GM21423 (cell line): ENCODE results near the gene CDC7.

ENCODE experiments used
- ATAC-seq: cut with Tn5 transposase; IDR thresholded peaks from one replicate; pipeline ENCODE4 v1.9.1; 2021; ENCODE audit warnings: mild to moderate bottlenecking, moderate library complexity; ENCODE audit not compliant: unreplicated experiment

Gene CDC7

GRCh38 chr1:91546876-91547275, 46.2 kb downstream of the CDC7 start:
- ATAC-seq = no peak

- ATAC-seq = no peak
These were observed 47.9 kb downstream of the CDC7 start for GRCh38 chr1:91548376-91549040.

GRCh38 chr1:91549041-91549735, 48.5 kb downstream of the CDC7 start:
- no peak for ATAC-seq

- ATAC-seq = no peak
These were observed 50.3 kb downstream of the CDC7 start for GRCh38 chr1:91550961-91551360.

- no peak for ATAC-seq
These were observed 51.4 kb downstream of the CDC7 start for GRCh38 chr1:91552091-91552490.

- ATAC-seq = no peak
These were observed 51.9 kb downstream of the CDC7 start for GRCh38 chr1:91552596-91552995.

GRCh38 chr1:91553177-91553591, 52.5 kb downstream of the CDC7 start:
- ATAC-seq = no peak

- no peak for ATAC-seq
These were observed 54.6 kb downstream of the CDC7 start for GRCh38 chr1:91555074-91555730.

GRCh38 chr1:91555821-91556531, 55.3 kb downstream of the CDC7 start:
- no peak for ATAC-seq

- ATAC-seq = no peak
These were observed 55.9 kb downstream of the CDC7 start for GRCh38 chr1:91556556-91556955.

- ATAC-seq = no peak
These were observed 56.5 kb downstream of the CDC7 start for GRCh38 chr1:91557039-91557690.

- no peak for ATAC-seq
These were observed 57.2 kb downstream of the CDC7 start for GRCh38 chr1:91557826-91558225.

- no peak for ATAC-seq
These were observed 58.5 kb downstream of the CDC7 start for GRCh38 chr1:91559046-91559750.

GRCh38 chr1:91559838-91560565, 59.4 kb downstream of the CDC7 start:
- ATAC-seq = no peak

- no peak for ATAC-seq
These were observed 64.4 kb downstream of the CDC7 start for GRCh38 chr1:91564888-91565701.

- ATAC-seq = no peak
These were observed 66.9 kb downstream of the CDC7 start for GRCh38 chr1:91567583-91567982.

- ATAC-seq = no peak
These were observed 67.6 kb downstream of the CDC7 start for GRCh38 chr1:91568261-91568660.

- no peak for ATAC-seq
These were observed 68.9 kb downstream of the CDC7 start for GRCh38 chr1:91569411-91570119.
